OCI-LY1 (cell line): ENCODE data around the gene LRRC25.

Experiments used
- H2AFZ ChIP-seq: fragments of 200-600 bp; sonication (generic), shearing (Covaris generic); 2 replicates; pipeline ENCODE4 v1.6.0; 2014; ENCODE audit warnings: antibody characterized with exemption, mild to moderate bottlenecking, low read length
- H3F3A ChIP-seq: fragments of 200-600 bp; sonication (generic), shearing (Covaris generic); 2 replicates; pipeline ENCODE4 v1.6.0; 2014; ENCODE audit warnings: mild to moderate bottlenecking, antibody characterized with exemption, low read length, moderate library complexity; ENCODE audit not compliant: insufficient read depth
- H3K27ac ChIP-seq: fragments of 200-600 bp; sonication (generic); 2 replicates; pipeline ENCODE4 v1.5.1; 2014; ENCODE audit warnings: low read length, mixed run types, mild to moderate bottlenecking, low read depth; ENCODE audit not compliant: poor library complexity, severe bottlenecking
- H3K27me3 ChIP-seq: fragments of 200-600 bp; sonication (generic); 2 replicates; pipeline ENCODE4 v1.6.0; 2014; ENCODE audit warnings: antibody characterized with exemption, mild to moderate bottlenecking, low read length, moderate library complexity; ENCODE audit not compliant: insufficient read depth
- H3K36me3 ChIP-seq: fragments of 200-600 bp; sonication (generic); 2 replicates; pipeline ENCODE4 v1.6.1; 2014; ENCODE audit warnings: mild to moderate bottlenecking, antibody characterized with exemption, low read length, moderate library complexity, mixed read lengths; ENCODE audit not compliant: insufficient read depth
- H3K4me1 ChIP-seq: fragments of 200-600 bp; sonication (generic); 2 replicates; pipeline ENCODE4 v1.5.1; 2014; ENCODE audit warnings: mild to moderate bottlenecking, low read length, moderate library complexity; ENCODE audit not compliant: insufficient read depth, severe bottlenecking
- H3K4me2 ChIP-seq: fragments of 200-600 bp; sonication (generic), shearing (Covaris generic); 2 replicates; pipeline ENCODE4 v1.6.1; 2014; ENCODE audit warnings: low read length
- H3K4me3 ChIP-seq: fragments of 200-600 bp; sonication (generic); 2 replicates; pipeline ENCODE4 v1.5.1; 2014; ENCODE audit warnings: low read length, low read depth, mild to moderate bottlenecking, mixed read lengths; ENCODE audit not compliant: poor library complexity, severe bottlenecking
- H3K79me2 ChIP-seq: fragments of 200-600 bp; shearing (Covaris generic); 2 replicates; pipeline ENCODE4 v1.6.1; 2016; ENCODE audit warnings: mixed run types, low read length, mixed read lengths; ENCODE audit not compliant: insufficient read depth
- H3K9ac ChIP-seq: fragments of 200-600 bp; sonication (generic), shearing (Covaris generic); 2 replicates; pipeline ENCODE4 v1.6.1; 2014; ENCODE audit warnings: mild to moderate bottlenecking, low read length, mixed read lengths
- H3K9me2 ChIP-seq: fragments of 200-600 bp; sonication (generic), shearing (Covaris generic); 2 replicates; pipeline ENCODE4 v1.6.1; 2014; ENCODE audit warnings: low read depth, mild to moderate bottlenecking, low read length, mixed read lengths
- H3K9me3 ChIP-seq: fragments of 200-600 bp; shearing (Covaris generic); 2 replicates; pipeline ENCODE4 v1.6.1; 2014; ENCODE audit warnings: low read length, mixed read lengths
- H4K20me1 ChIP-seq: fragments of 200-600 bp; sonication (generic), shearing (Covaris generic); 2 replicates; pipeline ENCODE4 v1.6.0; 2016; ENCODE audit warnings: mild to moderate bottlenecking, low read length; ENCODE audit not compliant: insufficient read depth
- CTCF ChIP-seq: fragments of 200-600 bp; sonication (generic), shearing (Covaris generic); IDR thresholded peaks from 2 replicates; pipeline ENCODE4 v1.5.1; 2017; ENCODE audit warnings: mild to moderate bottlenecking, antibody characterized with exemption, low read length, moderate library complexity, mixed read lengths
- EZH2 ChIP-seq: fragments of 200-600 bp; sonication (generic), shearing (Covaris generic); IDR thresholded peaks from 2 replicates; pipeline ENCODE4 v1.8.0; 2017; ENCODE audit warnings: borderline replicate concordance, mixed run types, mild to moderate bottlenecking, antibody characterized with exemption, low read length, moderate library complexity, mixed read lengths

LRRC25 gene

GRCh38 chr19:18373407-18373891, 24.0 kb downstream of the LRRC25 start:
- Histone ChIP-seq H3K27ac (no peak overlapping the region), H4K20me1 (no peaks in the 10 kb centered on the region), H3K4me1 (peaks cover 8% of the 10 kb centered on the region), H2AFZ (no peak overlapping the region), H3F3A (no peaks in the 10 kb centered on the region), H3K27me3 (no peaks in the 10 kb centered on the region), H3K9ac (no peak overlapping the region), H3K4me2 (no peak overlapping the region), H3K4me3 (no peak overlapping the region), H3K9me3 (no peaks in the 10 kb centered on the region), H3K79me2 (no peaks in the 10 kb centered on the region), H3K9me2 (no peaks in the 10 kb centered on the region), H3K36me3 (no peaks in the 10 kb centered on the region)
- no peak for TF ChIP-seq EZH2
- TF ChIP-seq CTCF = no peak

- H3K27ac ChIP-seq = no peak overlapping the region
Observed at GRCh38 chr19:18368504-18369222, 28.8 kb downstream of the LRRC25 start.

GRCh38 chr19:18366021-18366435, 31.4 kb downstream of the LRRC25 start:
- H3F3A ChIP-seq = no peaks in the 10 kb centered on the region
- H3K4me2 ChIP-seq = no peak overlapping the region
- no peak overlapping the region for H3K27ac ChIP-seq
- no peaks in the 10 kb centered on the region for H3K27me3 ChIP-seq
- no peaks in the 10 kb centered on the region for H3K9me2 ChIP-seq
- no peaks in the 10 kb centered on the region for H3K79me2 ChIP-seq
- no peaks in the 10 kb centered on the region for H3K9me3 ChIP-seq
- H3K9ac ChIP-seq = no peak overlapping the region
- H4K20me1 ChIP-seq = no peaks in the 10 kb centered on the region
- no peak overlapping the region for H3K4me3 ChIP-seq
- H3K36me3 ChIP-seq = 0 out of 2 replicates have a peak, but pooled peaks cover 3% of the 10 kb centered on the region
- no peak overlapping the region for H2AFZ ChIP-seq
- TF ChIP-seq CTCF = no peak
- TF ChIP-seq EZH2 = no peak
- peaks cover 7% of the 10 kb centered on the region for H3K4me1 ChIP-seq

More at GRCh38 chr19:18368504-18369222, 28.8 kb downstream of the LRRC25 start:
- Histone ChIP-seq H3F3A (no peaks in the 10 kb centered on the region), H3K79me2 (no peaks in the 10 kb centered on the region), H3K4me1 (peaks cover 7% of the 10 kb centered on the region), H3K4me2 (no peak overlapping the region), H3K27me3 (no peaks in the 10 kb centered on the region), H2AFZ (no peak overlapping the region), H3K9ac (no peak overlapping the region), H3K4me3 (no peak overlapping the region), H3K36me3 (no peaks in the 10 kb centered on the region), H4K20me1 (no peaks in the 10 kb centered on the region), H3K9me3 (no peaks in the 10 kb centered on the region), H3K9me2 (no peaks in the 10 kb centered on the region)
- no peak for TF ChIP-seq CTCF
- no peak for TF ChIP-seq EZH2
